Measurements from ENCODE around the gene TMEM9. TPM values are rescaled to one million over a fixed set of nuclear protein-coding genes. Genes with fewer than 3 reads are reported as not detected.

Gene TMEM9
- total RNA-seq, 4 donors from 2014 or later = 73.6 to 163 (median 117) TPM

GRCh38 chr1:201112926-201113325 is 41.3 kb downstream of the TMEM9 start:
- Histone ChIP-seq H3K4me1 (no peaks in the 10 kb centered on the region), H3K27ac (no peak overlapping the region), H3K27me3 (no peaks in the 10 kb centered on the region), H3K36me3 (no peaks in the 10 kb centered on the region), H3K9me3 (no peaks in the 10 kb centered on the region), H3K4me3 (no peak overlapping the region)
- TF ChIP-seq CTCF (IDR thresholded peaks at IDR 0.05) = no peak
- TF ChIP-seq POLR2A (IDR thresholded peaks at IDR 0.05) = no peak
- DNase-seq = no peak
- intact Hi-C loops (cut with DNase I; ENCODE audit: low total_unique reads) = loop anchor here (5.0 kb wide), 1 partner anchor 141 kb away; no protein-coding TSS in a partner anchor

- no peaks in the 10 kb centered on the region for H3K36me3 ChIP-seq
- DNase-seq = no peak
- no peak within 1 kb of the TSS for H3K27ac ChIP-seq
- H3K4me1 ChIP-seq = no peaks in the 10 kb centered on the region
- no peaks in the 10 kb centered on the region for H3K9me3 ChIP-seq
- no peak within 1 kb of the TSS for H3K4me3 ChIP-seq
- intact Hi-C loops (cut with DNase I; ENCODE audit: low total_unique reads) = loop anchor here (5.0 kb wide), 1 partner anchor 140 kb away; no protein-coding TSS in a partner anchor
- no peaks in the 10 kb centered on the region for H3K27me3 ChIP-seq
- TF ChIP-seq CTCF (IDR thresholded peaks at IDR 0.05) (no peak), POLR2A (IDR thresholded peaks at IDR 0.05) (no peak)
Measured at GRCh38 chr1:201112173-201112731, 42.0 kb downstream of the TMEM9 start, which contains the start of gene CACNA1S. Gene CACNA1S, minus strand, starts transcription at chr1:201112426. Its CDS starts 87 bp downstream, at chr1:201112339.

- TF ChIP-seq CTCF (IDR thresholded peaks at IDR 0.05) (no peak), POLR2A (IDR thresholded peaks at IDR 0.05) (no peak)
- H3K9me3 ChIP-seq = no peaks in the 10 kb centered on the region
- intact Hi-C loops (cut with DNase I; ENCODE audit: low total_unique reads) = loop anchor here (5.0 kb wide), 1 partner anchor 139 kb away; no protein-coding TSS in a partner anchor
Measured at GRCh38 chr1:201111672-201112071, 42.6 kb downstream of the TMEM9 start.

GRCh38 chr1:201111156-201111555 is 43.1 kb downstream of the TMEM9 start:
- Histone ChIP-seq H3K4me3 (no peak overlapping the region), H3K9me3 (no peaks in the 10 kb centered on the region), H3K36me3 (no peaks in the 10 kb centered on the region), H3K27me3 (no peaks in the 10 kb centered on the region), H3K4me1 (no peaks in the 10 kb centered on the region), H3K27ac (no peak overlapping the region)
- DNase-seq = no peak
- intact Hi-C loops (cut with DNase I; ENCODE audit: low total_unique reads) = loop anchor here (5.0 kb wide), 1 partner anchor 139 kb away; no protein-coding TSS in a partner anchor
- TF ChIP-seq CTCF (IDR thresholded peaks at IDR 0.05) (no peak), POLR2A (IDR thresholded peaks at IDR 0.05) (no peak)

More at GRCh38 chr1:201111672-201112071, 42.6 kb downstream of the TMEM9 start:
- DNase-seq = no peak
- Histone ChIP-seq H3K4me3 (no peak overlapping the region), H3K27me3 (no peaks in the 10 kb centered on the region), H3K27ac (no peak overlapping the region), H3K4me1 (no peaks in the 10 kb centered on the region), H3K36me3 (no peaks in the 10 kb centered on the region)

- no peak for DNase-seq
- Histone ChIP-seq H3K9me3 (no peaks in the 10 kb centered on the region), H3K27me3 (no peaks in the 10 kb centered on the region), H3K4me3 (no peak overlapping the region), H3K27ac (no peak overlapping the region), H3K4me1 (no peaks in the 10 kb centered on the region), H3K36me3 (no peaks in the 10 kb centered on the region)
- TF ChIP-seq CTCF (IDR thresholded peaks at IDR 0.05) = no peak
- TF ChIP-seq POLR2A (IDR thresholded peaks at IDR 0.05) = no peak
- intact Hi-C loops (cut with DNase I; ENCODE audit: low total_unique reads) = loop anchor here (5.0 kb wide), 1 partner anchor 138 kb away; no protein-coding TSS in a partner anchor
Measured at GRCh38 chr1:201110616-201111015, 43.7 kb downstream of the TMEM9 start.
